Measurements from ENCODE around the gene TOMT. TPM values are rescaled to one million over a fixed set of nuclear protein-coding genes. Genes with fewer than 3 reads are reported as not detected.

The TOMT gene
- total RNA-seq, 1 donor from 2014 or later = not detected

- H3K36me3 Mint-ChIP-seq (ENCODE audit: unreplicated experiment) = no peaks in the 10 kb centered on the region
- H3K4me1 Mint-ChIP-seq (ENCODE audit: unreplicated experiment) = no peaks in the 10 kb centered on the region
- no peak overlapping the region for H3K4me3 Mint-ChIP-seq (ENCODE audit: unreplicated experiment)
- H3K27me3 Mint-ChIP-seq (ENCODE audit: unreplicated experiment) = peaks cover 32% of the 10 kb centered on the region
- H3K9me3 Mint-ChIP-seq (ENCODE audit: unreplicated experiment) = no peaks in the 10 kb centered on the region
- no peak for DNase-seq (ENCODE audit: extremely low spot score, unreplicated experiment)
- no peak for TF ChIP-seq CTCF (IDR thresholded peaks at IDR 0.05)
- H3K27ac Mint-ChIP-seq (ENCODE audit: unreplicated experiment) = no peak overlapping the region
These were observed 30.4 kb downstream of the TOMT start for GRCh38 chr11:72135891-72136683.

- Mint-ChIP-seq H3K9me3 (ENCODE audit: unreplicated experiment) (no peaks in the 10 kb centered on the region), H3K27ac (ENCODE audit: unreplicated experiment) (no peak overlapping the region), H3K4me1 (ENCODE audit: unreplicated experiment) (no peaks in the 10 kb centered on the region), H3K36me3 (ENCODE audit: unreplicated experiment) (no peaks in the 10 kb centered on the region), H3K4me3 (ENCODE audit: unreplicated experiment) (no peak overlapping the region), H3K27me3 (ENCODE audit: unreplicated experiment) (peaks cover 32% of the 10 kb centered on the region)
- no peak for TF ChIP-seq CTCF (IDR thresholded peaks at IDR 0.05)
- DNase-seq (ENCODE audit: extremely low spot score, unreplicated experiment) = no peak
These were observed 31.0 kb downstream of the TOMT start for GRCh38 chr11:72136684-72137262.

- Mint-ChIP-seq H3K4me1 (ENCODE audit: unreplicated experiment) (no peaks in the 10 kb centered on the region), H3K27me3 (ENCODE audit: unreplicated experiment) (peaks cover 25% of the 10 kb centered on the region), H3K27ac (ENCODE audit: unreplicated experiment) (no peak overlapping the region), H3K9me3 (ENCODE audit: unreplicated experiment) (no peaks in the 10 kb centered on the region), H3K4me3 (ENCODE audit: unreplicated experiment) (no peak overlapping the region), H3K36me3 (ENCODE audit: unreplicated experiment) (no peaks in the 10 kb centered on the region)
- no peak for DNase-seq (ENCODE audit: extremely low spot score, unreplicated experiment)
- TF ChIP-seq CTCF (IDR thresholded peaks at IDR 0.05) = no peak
These were observed 33.2 kb downstream of the TOMT start for GRCh38 chr11:72138821-72139390.

GRCh38 chr11:72139500-72139899, 33.8 kb downstream of the TOMT start:
- Mint-ChIP-seq H3K27ac (ENCODE audit: unreplicated experiment) (no peak overlapping the region), H3K9me3 (ENCODE audit: unreplicated experiment) (no peaks in the 10 kb centered on the region), H3K4me1 (ENCODE audit: unreplicated experiment) (no peaks in the 10 kb centered on the region), H3K4me3 (ENCODE audit: unreplicated experiment) (no peak overlapping the region), H3K27me3 (ENCODE audit: unreplicated experiment) (peaks cover 24% of the 10 kb centered on the region), H3K36me3 (ENCODE audit: unreplicated experiment) (no peaks in the 10 kb centered on the region)
- TF ChIP-seq CTCF (IDR thresholded peaks at IDR 0.05) = no peak
- DNase-seq (ENCODE audit: extremely low spot score, unreplicated experiment) = no peak

GRCh38 chr11:72140661-72141060, 34.9 kb downstream of the TOMT start:
- Mint-ChIP-seq H3K36me3 (ENCODE audit: unreplicated experiment) (no peaks in the 10 kb centered on the region), H3K4me1 (ENCODE audit: unreplicated experiment) (no peaks in the 10 kb centered on the region), H3K9me3 (ENCODE audit: unreplicated experiment) (no peaks in the 10 kb centered on the region), H3K27ac (ENCODE audit: unreplicated experiment) (no peak overlapping the region), H3K4me3 (ENCODE audit: unreplicated experiment) (no peak overlapping the region), H3K27me3 (ENCODE audit: unreplicated experiment) (peaks cover 20% of the 10 kb centered on the region)
- DNase-seq (ENCODE audit: extremely low spot score, unreplicated experiment) = no peak
- no peak for TF ChIP-seq CTCF (IDR thresholded peaks at IDR 0.05)

Measured in osteocyte (in vitro differentiated cells).